Body of pancreas (tissue), 4 donors: ENCODE measurements around the gene INTS12.

ENCODE experiments used
- CTCF ChIP-seq, 7 experiments: fragments of 450-650 bp in 4 of 7; fragments of 200-600 bp in 3 of 7; sonication (generic) in 3 of 7; IDR thresholded peaks; one replicate each; pipeline ENCODE4 v1.5.1; 2016 to 2019; ENCODE audit warnings: antibody characterized with exemption in 7 of 7
- POLR2A ChIP-seq, 3 donors: fragments of 450-650 bp; IDR thresholded peaks; one replicate each; pipeline ENCODE4 v1.6.1; 2016; ENCODE audit warnings: antibody characterized with exemption in 3 of 3, mild to moderate bottlenecking in 2 of 3

- TF ChIP-seq CTCF (IDR thresholded peaks at IDR 0.05) = no peak
- TF ChIP-seq POLR2A (IDR thresholded peaks at IDR 0.05) = no peak
Observed at GRCh38 chr4:105670684-105671083, 37.8 kb downstream of the INTS12 start.
